Vagina (tissue), 2 donors: ENCODE results near the gene SMIM23.

ENCODE experiments used
- CTCF ChIP-seq, 3 experiments: fragments of 450-650 bp in 2 of 3; fragments of 200-600 bp in 1 of 3; sonication (generic) in 1 of 3; IDR thresholded peaks; one replicate each; pipeline ENCODE4 v1.5.1; 2017 to 2019; ENCODE audit warnings: antibody characterized with exemption in 3 of 3, mild to moderate bottlenecking in 2 of 3, moderate library complexity in 2 of 3
- POLR2A ChIP-seq, 2 donors: fragments of 450-650 bp; IDR thresholded peaks; one replicate each; pipeline ENCODE4 v1.6.1; 2017; ENCODE audit warnings: antibody characterized with exemption in 2 of 2, mild to moderate bottlenecking in 2 of 2, moderate library complexity in 2 of 2
- POLR2AphosphoS5 ChIP-seq, 2 donors: sonication (generic); formaldehyde crosslinking; IDR thresholded peaks; one replicate each; pipeline ENCODE4 v1.9.0; 2017; ENCODE audit warnings: antibody characterized with exemption in 2 of 2, mild to moderate bottlenecking in 2 of 2, low read depth in 1 of 2; ENCODE audit not compliant: insufficient read depth in 1 of 2

DNA sequence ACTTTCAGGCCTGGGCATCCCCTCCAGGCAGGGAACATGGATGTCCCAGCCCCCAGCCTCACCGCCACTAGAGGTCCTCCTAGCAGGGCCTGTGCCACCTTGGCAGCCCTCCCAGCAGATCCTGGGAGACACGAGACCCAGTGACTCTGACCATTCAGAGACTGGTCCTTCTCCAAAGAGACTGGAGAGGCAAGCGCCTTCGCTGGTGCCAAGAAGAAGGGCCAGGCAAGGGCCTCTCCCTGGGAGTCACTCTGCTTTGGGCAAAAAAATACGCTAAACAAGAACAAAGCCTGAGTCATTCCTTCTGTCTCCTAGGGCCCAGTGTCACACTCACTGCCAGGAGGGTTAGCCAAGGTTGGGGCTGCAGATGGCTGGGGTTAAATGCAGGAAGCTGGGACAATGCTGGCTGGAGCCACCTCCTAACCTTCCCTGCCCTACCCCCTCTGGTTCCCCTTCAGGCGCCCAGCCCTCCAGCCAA, 35.3 kb upstream of the SMIM23 start:
- TF ChIP-seq CTCF (IDR thresholded peaks at IDR 0.05) (no peak), POLR2A (IDR thresholded peaks at IDR 0.05) (no peak), POLR2AphosphoS5 (IDR thresholded peaks at IDR 0.05; ENCODE audit: insufficient read depth in 1 of 2, low read depth in 1 of 2) (peak; percentile 57 to 66)
